Neural progenitor cell (in vitro differentiated cells): Measurements from ENCODE around the gene HOXA11. TPM values are rescaled to one million over a fixed set of nuclear protein-coding genes. Genes with fewer than 3 reads are reported as not detected.
A peak's percentile ranks its signal among the peaks of the same experiment; 100 is the strongest.

Experiments used
- DNase-seq: peaks from one replicate; pipeline ENCODE4 v3.0.0-alpha.2; 2016; ENCODE audit warnings: low spot score
- H2AFZ ChIP-seq: fragments of 200-600 bp; sonication (generic); replicated peaks from 2 replicates; pipeline ENCODE4 v1.6.1; 2016; ENCODE audit warnings: antibody characterized with exemption
- H3F3A ChIP-seq: fragments of 200-600 bp; sonication (generic); 2 replicates; pipeline ENCODE4 v1.6.1; 2016; ENCODE audit warnings: antibody characterized with exemption, low read depth
- H3K27ac ChIP-seq: fragments of 200-600 bp; sonication (generic); 2 replicates; pipeline ENCODE4 v1.5.1; 2016; ENCODE audit warnings: mild to moderate bottlenecking
- H3K27me3 ChIP-seq: fragments of 200-600 bp; sonication (generic); 2 replicates; pipeline ENCODE4 v1.6.1; 2016; ENCODE audit warnings: mild to moderate bottlenecking, moderate library complexity
- H3K36me3 ChIP-seq: fragments of 200-600 bp; sonication (generic); 2 replicates; pipeline ENCODE4 v1.5.1; 2016
- H3K4me1 ChIP-seq: fragments of 200-600 bp; sonication (generic); 2 replicates; pipeline ENCODE4 v1.6.1; 2016; ENCODE audit warnings: mixed run types
- H3K4me2 ChIP-seq: fragments of 200-600 bp; sonication (generic); 2 replicates; pipeline ENCODE4 v1.6.1; 2016
- H3K4me3 ChIP-seq: fragments of 200-600 bp; sonication (generic); 2 replicates; pipeline ENCODE4 v1.5.1; 2016
- H3K79me2 ChIP-seq: fragments of 200-600 bp; sonication (generic); 2 replicates; pipeline ENCODE4 v1.6.1; 2016; ENCODE audit warnings: low read depth
- H3K9ac ChIP-seq: fragments of 200-600 bp; sonication (generic); 2 replicates; pipeline ENCODE4 v1.6.1; 2016
- H3K9me3 ChIP-seq: fragments of 200-600 bp; sonication (generic); 2 replicates; pipeline ENCODE4 v1.5.1; 2016; ENCODE audit warnings: low read depth
- H4K20me1 ChIP-seq: fragments of 200-600 bp; sonication (generic); 2 replicates; pipeline ENCODE4 v1.6.1; 2016; ENCODE audit warnings: low read depth
- H3K27ac Mint-ChIP-seq: 3 replicates; pipeline ENCODE4 v1.8.0; 2021; ENCODE audit warnings: mixed read lengths
- H3K27me3 Mint-ChIP-seq: 2 replicates; pipeline ENCODE4 v1.8.0; 2022; ENCODE audit warnings: low read depth, mild to moderate bottlenecking, inconsistent platforms, moderate library complexity, mixed read lengths; ENCODE audit not compliant: insufficient read depth
- H3K36me3 Mint-ChIP-seq: 3 replicates; pipeline ENCODE4 v1.8.0; 2021; ENCODE audit warnings: mixed read lengths
- H3K4me1 Mint-ChIP-seq: 3 replicates; pipeline ENCODE4 v1.8.0; 2021; ENCODE audit warnings: mixed read lengths
- H3K4me3 Mint-ChIP-seq: 3 replicates; pipeline ENCODE4 v1.8.0; 2021; ENCODE audit warnings: mild to moderate bottlenecking, moderate library complexity, mixed read lengths
- H3K9me3 Mint-ChIP-seq: 3 replicates; pipeline ENCODE4 v1.8.0; 2020; ENCODE audit warnings: mixed read lengths
- CTCF ChIP-seq: fragments of 200-600 bp; sonication (generic); IDR thresholded peaks from 2 replicates; pipeline ENCODE4 v1.5.1; 2017; ENCODE audit warnings: antibody characterized with exemption, mild to moderate bottlenecking
- EZH2 ChIP-seq: fragments of 200-600 bp; sonication (generic); IDR thresholded peaks from 2 replicates; pipeline ENCODE4 v1.6.1; 2017; ENCODE audit warnings: antibody characterized with exemption, mild to moderate bottlenecking, moderate library complexity
- EZH2phosphoT487 ChIP-seq: fragments of 200-600 bp; sonication (generic); IDR thresholded peaks from 2 replicates; pipeline ENCODE4 v1.6.1; 2017; ENCODE audit warnings: antibody characterized with exemption
- total RNA-seq: library from RNA; depleted of rRNA; stranded (reverse); fragments of >200 nt; gene quantifications from 2 replicates; pipeline ENCODE4 v1.2.3, GENCODE V29; 2015; ENCODE audit warnings: low replicate concordance

HOXA11 gene
- total RNA-seq, 1 donor from 2014 or later, result not detected

GRCh38 chr7:27189295-27189996 is 4.4 kb upstream of the HOXA11 start:
- Histone ChIP-seq H2AFZ (no peak overlapping the region), H3K36me3 (no peaks in the 10 kb centered on the region), H3K79me2 (no peaks in the 10 kb centered on the region), H3K27me3 (peaks cover 100% of the 10 kb centered on the region), H3K4me3 (no peak overlapping the region), H3F3A (no peaks in the 10 kb centered on the region), H3K9me3 (no peaks in the 10 kb centered on the region), H3K4me1 (no peaks in the 10 kb centered on the region), H3K9ac (no peak overlapping the region), H3K27ac (no peak overlapping the region), H3K4me2 (no peak overlapping the region), H4K20me1 (peaks cover 98% of the 10 kb centered on the region)
- H3K4me1 Mint-ChIP-seq, result peaks cover 6% of the 10 kb centered on the region
- no peak overlapping the region for H3K4me3 Mint-ChIP-seq
- TF ChIP-seq CTCF, result no peak
- TF ChIP-seq EZH2, result no peak
- no peak for TF ChIP-seq EZH2phosphoT487
- no peak for DNase-seq
- H3K27ac Mint-ChIP-seq, result no peak overlapping the region
- H3K9me3 Mint-ChIP-seq, result peaks cover 19% of the 10 kb centered on the region
- H3K36me3 Mint-ChIP-seq, result no peaks in the 10 kb centered on the region
- peaks cover 95% of the 10 kb centered on the region for H3K27me3 Mint-ChIP-seq

- Mint-ChIP-seq H3K4me3 (no peak overlapping the region), H3K9me3 (peaks cover 19% of the 10 kb centered on the region), H3K4me1 (peaks cover 10% of the 10 kb centered on the region), H3K27me3 (peaks cover 95% of the 10 kb centered on the region), H3K36me3 (no peaks in the 10 kb centered on the region), H3K27ac (no peak overlapping the region)
- no peak for DNase-seq
- TF ChIP-seq EZH2phosphoT487 (peak; percentile 89), EZH2 (peak; percentile 93), CTCF (no peak)
- Histone ChIP-seq H3K9ac (no peak overlapping the region), H2AFZ (no peak overlapping the region), H3K27me3 (peaks cover 100% of the 10 kb centered on the region), H3K4me1 (peaks cover 4% of the 10 kb centered on the region), H3K79me2 (no peaks in the 10 kb centered on the region), H3K4me2 (no peak overlapping the region), H3F3A (peaks cover 6% of the 10 kb centered on the region), H3K36me3 (no peaks in the 10 kb centered on the region), H4K20me1 (peaks cover 98% of the 10 kb centered on the region), H3K4me3 (no peak overlapping the region), H3K9me3 (no peaks in the 10 kb centered on the region), H3K27ac (no peak overlapping the region)
Measured at GRCh38 chr7:27188386-27189294, 3.6 kb upstream of the HOXA11 start.

- no peak overlapping the region for H3K9ac ChIP-seq
- no peak for DNase-seq
- no peak overlapping the region for H3K4me2 ChIP-seq
- H3K9me3 Mint-ChIP-seq, result peaks cover 21% of the 10 kb centered on the region
- H3K4me3 Mint-ChIP-seq, result no peak overlapping the region
- peaks cover 100% of the 10 kb centered on the region for H3K27me3 ChIP-seq
- H3F3A ChIP-seq, result peaks cover 15% of the 10 kb centered on the region
- no peaks in the 10 kb centered on the region for H3K36me3 ChIP-seq
- H3K79me2 ChIP-seq, result no peaks in the 10 kb centered on the region
- H3K36me3 Mint-ChIP-seq, result no peaks in the 10 kb centered on the region
- peaks cover 13% of the 10 kb centered on the region for H3K4me1 ChIP-seq
- H3K9me3 ChIP-seq, result no peaks in the 10 kb centered on the region
- peaks cover 92% of the 10 kb centered on the region for H3K27me3 Mint-ChIP-seq
- peaks cover 10% of the 10 kb centered on the region for H3K4me1 Mint-ChIP-seq
- H4K20me1 ChIP-seq, result peaks cover 98% of the 10 kb centered on the region
- TF ChIP-seq EZH2, result peak; percentile 88
- TF ChIP-seq EZH2phosphoT487, result peak; percentile 96
- TF ChIP-seq CTCF, result no peak
- no peak overlapping the region for H3K4me3 ChIP-seq
- no peak overlapping the region for H2AFZ ChIP-seq
- H3K27ac ChIP-seq, result no peak overlapping the region
- no peak overlapping the region for H3K27ac Mint-ChIP-seq
Measured at GRCh38 chr7:27187475-27188385, 2.7 kb upstream of the HOXA11 start.
